Liver (tissue), 9 donors: ENCODE measurements around the gene SLC34A3. TPM values are rescaled to one million over a fixed set of nuclear protein-coding genes. Genes with fewer than 3 reads are reported as not detected.

Experiments used
- DNase-seq: peaks from one replicate; pipeline ENCODE4 v3.0.0-alpha.2; 2017; ENCODE audit warnings: low spot score
- H3K27ac ChIP-seq, 2 donors: one replicate each; pipeline ENCODE4 v1.7.0; 2013; ENCODE audit warnings: inconsistent platforms in 2 of 2, low read length in 2 of 2, control low read depth in 1 of 2, low read depth in 1 of 2, mild to moderate bottlenecking in 1 of 2
- H3K27me3 ChIP-seq, 4 donors: one replicate each; pipeline versions ENCODE4 v1.6.1 to v1.7.0; 2013; ENCODE audit warnings: low read length in 3 of 4, inconsistent platforms in 1 of 4, mild to moderate bottlenecking in 1 of 4, moderate library complexity in 1 of 4; ENCODE audit not compliant: control insufficient read depth in 4 of 4, insufficient read depth in 4 of 4
- H3K36me3 ChIP-seq, 4 donors: one replicate each; pipeline versions ENCODE4 v1.6.1 to v1.7.0; 2013; ENCODE audit warnings: low read length in 3 of 4, mild to moderate bottlenecking in 3 of 4, low read depth in 1 of 4, moderate library complexity in 1 of 4; ENCODE audit not compliant: control insufficient read depth in 4 of 4, insufficient read depth in 3 of 4
- H3K4me1 ChIP-seq, 4 donors: one replicate each; pipeline versions ENCODE4 v1.6.1 to v1.7.0; 2013; ENCODE audit warnings: low read length in 3 of 4, mild to moderate bottlenecking in 3 of 4, moderate library complexity in 1 of 4; ENCODE audit not compliant: control insufficient read depth in 4 of 4, insufficient read depth in 4 of 4
- H3K4me3 ChIP-seq, 3 donors: one replicate each; pipeline versions ENCODE4 v1.6.1 to v1.7.0; 2013; ENCODE audit warnings: low read length in 3 of 3, control low read depth in 1 of 3, low read depth in 1 of 3, mild to moderate bottlenecking in 1 of 3
- H3K9ac ChIP-seq, 2 donors: one replicate each; pipeline ENCODE4 v1.7.0; 2013; ENCODE audit warnings: low read length in 2 of 2, mild to moderate bottlenecking in 2 of 2, moderate library complexity in 2 of 2, control low read depth in 1 of 2, low read depth in 1 of 2
- H3K9me3 ChIP-seq, 4 donors: one replicate each; pipeline versions ENCODE4 v1.6.1 to v1.7.0; 2013; ENCODE audit warnings: low read length in 3 of 4; ENCODE audit not compliant: control insufficient read depth in 4 of 4
- EGR1 ChIP-seq, 2 donors: IDR thresholded peaks; 2 replicates each; pipeline ENCODE4 v1.6.1; 2016 to 2018; ENCODE audit warnings: antibody characterized with exemption in 2 of 2, low read depth in 2 of 2
- FOXA1 ChIP-seq: IDR thresholded peaks from 2 replicates; pipeline ENCODE4 v1.6.1; 2016; ENCODE audit warnings: antibody characterized with exemption
- GABPA ChIP-seq, 2 donors: IDR thresholded peaks in 1 of 2; conservative IDR thresholded peaks in 1 of 2; 2 replicates each; pipeline ENCODE4 v1.6.1; 2016; ENCODE audit warnings: antibody characterized with exemption in 2 of 2, mild to moderate bottlenecking in 1 of 2, moderate library complexity in 1 of 2
- HNF4A ChIP-seq, 2 donors: conservative IDR thresholded peaks; 2 replicates each; pipeline ENCODE4 v1.6.1; 2016; ENCODE audit warnings: antibody characterized with exemption in 2 of 2, mild to moderate bottlenecking in 2 of 2
- NR2F2 ChIP-seq: IDR thresholded peaks from 2 replicates; pipeline ENCODE4 v1.6.1; 2016; ENCODE audit warnings: antibody characterized with exemption
- REST ChIP-seq: IDR thresholded peaks from 2 replicates; pipeline ENCODE4 v1.6.1; 2016; ENCODE audit warnings: antibody characterized with exemption, mild to moderate bottlenecking
- RXRA ChIP-seq, 2 donors: IDR thresholded peaks; 2 replicates each; pipeline ENCODE4 v1.6.1; 2017 to 2018; ENCODE audit warnings: antibody characterized with exemption in 2 of 2, mild to moderate bottlenecking in 1 of 2
- SP1 ChIP-seq: IDR thresholded peaks from 2 replicates; pipeline ENCODE4 v1.6.1; 2018; ENCODE audit warnings: antibody characterized with exemption, mild to moderate bottlenecking
- TAF1 ChIP-seq: conservative IDR thresholded peaks from 2 replicates; pipeline ENCODE4 v1.6.1; 2016; ENCODE audit warnings: antibody characterized with exemption, mild to moderate bottlenecking
- YY1 ChIP-seq: IDR thresholded peaks from 2 replicates; pipeline ENCODE4 v1.6.1; 2016; ENCODE audit warnings: antibody characterized with exemption, mild to moderate bottlenecking
- WGBS: extraction: QIAGEN DNeasy Blood & Tissue Kit; methylation state at CpG from one replicate; pipeline ENCODE4 v1.1.7; 2013; 5-methylcytosine and 5-hydroxymethylcytosine counted together
- polyA plus RNA-seq, 2 donors: library from polyadenylated mRNA; stranded (reverse) in 1 of 2; unstranded in 1 of 2; fragments of 200-250 nt in 1 of 2; fragments of >200 nt in 1 of 2; fragmentation: Nextera tagmentation in 1 of 2; extraction: Ambion mirVana in 1 of 2; gene quantifications; one replicate each; pipeline versions ENCODE4 v1.2.1 to v1.2.3, GENCODE V29; 2013 to 2015
- total RNA-seq, 2 donors: library from RNA; depleted of rRNA; stranded (reverse); fragments of >200 nt; gene quantifications; one replicate each; pipeline ENCODE4 v1.2.3, GENCODE V29; 2014
- donor health status: healthy.
- donor health status: healthy.
- donor health status: healthy.
- donor health status: healthy.
- donor health status: healthy.

SLC34A3 gene
- total and polyA plus RNA-seq, 4 donors: not detected

DNA sequence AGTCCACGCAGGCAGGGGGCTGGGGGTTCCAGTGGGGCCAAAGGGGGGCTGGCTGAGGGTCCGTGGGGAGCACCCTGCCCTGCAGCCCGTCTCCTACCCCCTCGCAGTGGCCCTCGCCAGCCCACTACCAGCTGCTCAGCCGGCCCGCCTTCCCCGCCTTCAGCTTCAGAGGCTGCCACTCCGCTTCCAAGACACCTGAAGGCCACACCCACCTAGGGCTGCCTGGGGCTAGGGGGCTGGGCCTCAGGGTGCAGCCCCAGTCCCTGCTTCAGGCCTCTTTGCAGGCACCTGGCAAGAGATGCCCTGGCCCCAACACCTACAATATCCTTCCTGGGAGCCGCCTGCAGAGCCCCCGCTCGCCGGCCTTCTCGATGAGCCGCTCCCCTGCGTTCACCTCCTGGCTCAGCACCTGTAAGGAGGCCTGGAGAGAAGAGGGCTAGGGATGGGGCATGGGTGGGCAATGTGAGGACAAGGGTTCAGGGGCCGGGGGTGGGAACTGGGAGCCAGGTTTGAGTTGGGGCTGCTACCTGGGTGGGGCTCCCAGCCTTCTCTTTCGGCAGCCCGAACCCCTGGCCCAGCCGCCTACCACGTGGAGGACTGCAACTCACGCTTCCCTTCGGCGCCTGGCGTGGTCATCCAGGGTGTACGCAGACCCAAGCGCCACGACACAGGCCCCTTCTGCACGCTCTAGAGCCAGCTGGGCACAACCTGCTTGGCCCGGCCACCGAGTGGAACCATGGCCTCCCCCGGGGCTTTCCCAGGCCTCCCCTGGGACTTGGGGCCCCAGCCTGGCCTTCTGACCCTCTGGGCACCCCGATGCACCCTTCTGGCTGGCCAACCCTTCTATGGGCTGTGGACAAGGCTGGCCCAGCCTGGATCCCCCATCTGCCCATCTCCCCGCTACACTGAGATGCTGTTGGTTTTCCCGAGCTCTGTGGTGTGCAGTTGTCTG is 22.1 kb downstream of the SLC34A3 start (continued):
- TF ChIP-seq REST (no peak), NR2F2 (no peak), TAF1 (no peak), FOXA1 (no peak), EGR1 (IDR thresholded peaks at IDR 0.05; ENCODE audit: low read depth in 2 of 2) (no peak), YY1 (no peak)

DNA sequence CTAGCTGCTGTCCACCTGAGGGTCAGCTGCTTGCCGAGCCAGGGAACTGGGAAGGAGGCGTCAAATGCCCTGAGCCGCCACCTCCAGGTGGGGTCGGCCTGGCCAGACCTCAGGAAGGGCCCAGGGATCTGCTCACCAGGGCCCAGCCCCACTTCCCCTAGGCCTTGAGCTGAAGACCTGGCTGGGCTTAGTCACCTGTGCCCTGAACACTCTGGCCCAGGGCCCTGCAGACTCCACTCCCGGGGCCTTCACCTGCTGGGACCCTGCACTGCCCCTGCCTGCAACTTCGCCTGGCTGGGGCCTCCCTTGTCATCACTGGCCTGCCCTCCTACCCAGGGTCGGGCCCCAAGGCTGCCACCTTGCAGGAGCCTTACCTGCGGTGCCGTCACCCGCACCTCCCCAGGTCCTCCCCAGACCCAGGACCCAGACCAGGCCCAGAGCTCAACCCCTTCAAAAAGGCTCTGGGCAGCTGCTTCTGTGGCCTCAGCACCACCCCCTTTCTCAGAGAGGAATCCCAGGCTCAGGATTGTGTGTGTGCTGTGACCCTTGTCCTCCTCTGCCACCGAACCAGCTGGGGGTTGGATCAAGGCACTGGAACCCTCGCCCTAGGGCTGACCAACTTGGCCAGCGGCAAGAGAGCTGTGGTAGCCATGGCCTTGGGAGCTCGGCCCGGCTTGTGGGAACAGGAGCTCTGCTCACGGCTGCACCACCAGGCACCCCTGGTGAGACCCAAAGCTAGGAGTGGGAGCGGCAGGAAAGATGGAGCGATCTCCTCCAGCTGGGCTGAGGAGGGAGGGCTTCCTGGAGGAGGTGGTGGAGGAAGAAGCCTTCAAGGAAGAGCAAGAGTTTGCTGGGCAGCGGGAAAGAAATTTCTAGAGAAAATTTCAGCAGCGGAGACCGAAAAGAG is 23.3 kb downstream of the SLC34A3 start:
- 44% methylated on average over 21 of the region's 21 CpGs for WGBS

GRCh38 chr9:137254624-137255447 is 24.1 kb downstream of the SLC34A3 start, which contains the start of gene NELFB:
NELFB (plus strand) TSS chr9:137255327.
- Histone ChIP-seq H3K4me3 (peak within 1 kb of the TSS; percentile 83 to 98 (median 92)), H3K27me3 (no peaks in the 10 kb centered on the region), H3K9me3 (no peaks in the 10 kb centered on the region), H3K27ac (peak within 1 kb of the TSS; percentile 64 to 77), H3K4me1 (peaks cover 10 to 34% (median 21%) of the 10 kb centered on the region in 4 donors), H3K36me3 (peaks cover 3 to 7% (median 6%) of the 10 kb centered on the region in 4 donors), H3K9ac (peak within 1 kb of the TSS; percentile 66 to 83)
- DNase-seq: peak; percentile 99
- no peak for TF ChIP-seq TAF1
- TF ChIP-seq HNF4A (conservative IDR thresholded peaks at IDR 0.05): peak; percentile 49 to 67
- peak; percentile 39 for TF ChIP-seq YY1
- TF ChIP-seq GABPA (IDR thresholded peaks at IDR 0.05 in 1 of 2, conservative IDR thresholded peaks at IDR 0.05 in 1 of 2): peak in 1 of 2 donors; percentile 72
- no peak for TF ChIP-seq RXRA (IDR thresholded peaks at IDR 0.05)
- under 1% methylated on average over 105 of the region's 105 CpGs for WGBS

More for the DNA sequence above, 23.3 kb downstream of the SLC34A3 start:
- TF ChIP-seq SP1 (peak; percentile 62), RXRA (IDR thresholded peaks at IDR 0.05) (peak; percentile 55 to 56), HNF4A (conservative IDR thresholded peaks at IDR 0.05) (peak; percentile 53 to 71), GABPA (IDR thresholded peaks at IDR 0.05 in 1 of 2, conservative IDR thresholded peaks at IDR 0.05 in 1 of 2) (no peak)
- H3K4me3 ChIP-seq: peak overlapping the region; percentile 83 to 98 (median 92)
- H3K27ac ChIP-seq: peak overlapping the region in 1 of 2 donors; percentile 64
- H3K36me3 ChIP-seq: peaks cover 3 to 4% (median 4%) of the 10 kb centered on the region in 4 donors
- peaks cover 10 to 34% (median 21%) of the 10 kb centered on the region in 4 donors for H3K4me1 ChIP-seq
- H3K27me3 ChIP-seq: no peaks in the 10 kb centered on the region
- no peaks in the 10 kb centered on the region for H3K9me3 ChIP-seq
- no peak for DNase-seq
- H3K9ac ChIP-seq: peak overlapping the region; percentile 7 to 34
